Psoas muscle (tissue), 8 donors: ENCODE measurements around the gene CDK6. TPM values are rescaled to one million over a fixed set of nuclear protein-coding genes. Genes with fewer than 3 reads are reported as not detected.

Experiments used
- ATAC-seq, 4 donors: fragments of 200-7000 bp; cut with Tn5 transposase; one replicate each; pipeline ENCODE4 v1.9.1; 2020; ENCODE audit warnings: moderate library complexity in 3 of 4, mild to moderate bottlenecking in 2 of 4
- DNase-seq, 2 donors: peaks; one replicate each; pipeline ENCODE4 v3.0.0-alpha.2; 2020
- H3K27ac ChIP-seq: fragments of 200-600 bp; one replicate; pipeline ENCODE4 v1.8.0; 2022
- H3K27me3 ChIP-seq, 3 donors: fragments of 200-600 bp in 1 of 3; one replicate each; pipeline versions ENCODE4 v1.6.1 to v1.8.0; 2013 to 2022; ENCODE audit warnings: low read length in 2 of 3, mild to moderate bottlenecking in 2 of 3, moderate library complexity in 1 of 3; ENCODE audit not compliant: insufficient read depth in 3 of 3
- H3K36me3 ChIP-seq, 2 donors: fragments of 200-600 bp in 1 of 2; one replicate each; pipeline versions ENCODE4 v1.6.1 to v1.8.0; 2013 to 2022; ENCODE audit warnings: low read depth in 1 of 2, mild to moderate bottlenecking in 1 of 2, moderate library complexity in 1 of 2; ENCODE audit not compliant: insufficient read depth in 1 of 2
- H3K4me1 ChIP-seq: fragments of 200-600 bp; one replicate; pipeline ENCODE4 v1.8.0; 2022
- H3K4me3 ChIP-seq: fragments of 200-600 bp; one replicate; pipeline ENCODE4 v1.8.0; 2022; ENCODE audit warnings: mild to moderate bottlenecking
- H3K9me3 ChIP-seq: fragments of 200-600 bp; one replicate; pipeline ENCODE4 v1.8.0; 2022
- CTCF ChIP-seq: fragments of 200-600 bp; IDR thresholded peaks from one replicate; pipeline ENCODE4 v1.8.0; 2022; ENCODE audit warnings: antibody characterized with exemption
- WGBS, 3 donors: extraction: QIAGEN DNeasy Blood & Tissue Kit; methylation state at CpG; one replicate each; pipeline versions ENCODE4 v1.1.6 to v1.1.7; 2013; 5-methylcytosine and 5-hydroxymethylcytosine counted together
- intact Hi-C, 2 donors: fragments of 100-400 bp; cut with DNase I; formaldehyde crosslinking; loops; one replicate each; pipeline versions ENCODE4 v1.11.0 to v1.14.2; 2022
- polyA plus RNA-seq, 3 donors: library from polyadenylated mRNA; stranded (reverse); fragments of 200-250 nt; gene quantifications; one replicate each; pipeline ENCODE4 v1.2.3, GENCODE V29; 2013
- total RNA-seq, 4 donors: library from RNA; stranded (reverse); fragmentation: NEBNext Ultra II Directional in 2 of 4; extraction: Animal tissue kit (Norgen Biotek cat#: 25700) in 2 of 4; gene quantifications; one replicate each; pipeline versions ENCODE4 v1.2.1 to v1.2.4, GENCODE V29; 2021 to 2023
- donor health status: healthy with polysubstance abuse.
- donor health status: DM: no; HTN: no; CAD: no; lungs with moderate emphysema.
- donor health status: Bipolar disorder and iron deficiency.
- donor health status: healthy.
- donor health status: DM: yes; HTN: yes; CAD: no.
- donor health status: DM: no; HTN: no; CAD: no.
- donor health status: DM: no; HTN: no; CAD: no.
- donor health status: DM: yes; HTN: yes; CAD: no.

The CDK6 gene
- total and polyA plus RNA-seq, 7 donors: 0.39 to 8.0 (median 3.2) TPM

- Histone ChIP-seq H3K4me3 (no peak overlapping the region), H3K27me3 (no peaks in the 10 kb centered on the region), H3K9me3 (no peaks in the 10 kb centered on the region), H3K36me3 (no peaks in the 10 kb centered on the region), H3K4me1 (no peaks in the 10 kb centered on the region), H3K27ac (no peak overlapping the region)
- intact Hi-C loops: no loop called here
- 12 to 26% (median 13%) methylated on average over 3 of the region's 3 CpGs for WGBS, 3 donors
- no peak for TF ChIP-seq CTCF
- no peak for DNase-seq
- no peak for ATAC-seq
Observed at GRCh38 chr7:92766461-92767003, 69.8 kb downstream of the CDK6 start.

DNA sequence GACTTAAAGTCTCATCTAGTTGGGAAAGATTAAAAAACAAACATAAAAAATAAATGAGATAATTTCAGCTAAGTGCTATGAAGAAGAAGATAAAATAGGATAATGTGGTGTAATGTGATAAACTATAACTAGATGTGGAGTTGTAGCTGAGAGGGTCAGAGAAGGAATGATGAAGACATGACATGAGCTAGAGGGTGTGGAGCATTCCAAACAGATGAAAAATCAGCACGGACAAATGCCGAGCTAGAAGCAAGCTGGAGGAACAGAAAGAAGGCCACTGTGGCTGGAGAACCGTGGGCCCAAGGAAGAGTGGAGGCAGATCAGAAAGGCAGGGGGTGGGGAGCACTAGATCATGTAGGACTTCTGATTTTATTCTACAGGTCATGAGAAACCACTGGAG, 70.6 kb downstream of the CDK6 start:
- no peak for ATAC-seq
- H3K4me3 ChIP-seq: no peak overlapping the region
- TF ChIP-seq CTCF: no peak
- intact Hi-C loops: no loop called here
- H3K27ac ChIP-seq: no peak overlapping the region
- H3K27me3 ChIP-seq: no peaks in the 10 kb centered on the region
- no peaks in the 10 kb centered on the region for H3K36me3 ChIP-seq
- no peaks in the 10 kb centered on the region for H3K4me1 ChIP-seq
- no peak for DNase-seq
- H3K9me3 ChIP-seq: no peaks in the 10 kb centered on the region
- 32 to 52% (median 39%) methylated on average over 3 of the region's 3 CpGs for WGBS, 3 donors

DNA sequence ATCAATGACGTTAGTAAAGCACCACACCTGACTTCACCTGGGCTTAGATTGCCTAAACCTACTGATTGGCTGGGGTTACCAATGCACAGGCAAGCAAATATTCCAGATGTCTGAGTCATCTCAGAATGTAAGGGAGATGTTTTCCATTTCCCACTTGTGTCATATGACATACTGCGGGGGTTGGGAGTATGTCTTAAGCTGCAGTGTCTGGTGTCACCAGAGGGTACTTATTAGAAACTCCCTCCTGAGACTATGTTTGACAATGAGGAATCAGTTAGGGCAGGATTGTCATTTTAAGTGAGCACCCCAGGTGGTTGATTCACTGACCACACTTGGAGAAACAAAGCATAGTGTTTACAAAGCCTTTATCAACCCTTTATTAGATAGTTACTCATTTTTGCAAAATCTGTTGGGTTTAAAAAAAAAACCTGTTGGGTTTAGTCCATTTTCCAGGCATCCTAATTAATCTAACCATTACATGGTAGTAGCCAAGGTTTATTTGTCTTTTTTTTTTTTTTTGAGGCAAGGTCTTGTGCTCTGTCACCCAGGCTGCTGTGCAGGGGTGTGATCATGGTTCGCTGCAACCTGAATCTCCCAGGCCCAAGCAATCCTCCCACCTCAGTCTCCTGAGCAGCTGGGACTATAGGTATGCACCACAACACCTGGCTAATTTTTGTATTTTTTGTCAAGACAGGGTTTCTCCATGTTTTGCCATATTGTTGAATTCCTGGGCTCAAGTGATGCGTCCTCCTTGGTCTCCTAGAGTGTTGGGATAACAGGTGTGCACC, 72.5 kb downstream of the CDK6 start:
- no peak for DNase-seq
- Histone ChIP-seq H3K27ac (no peak overlapping the region), H3K27me3 (no peaks in the 10 kb centered on the region), H3K4me3 (no peak overlapping the region), H3K36me3 (no peaks in the 10 kb centered on the region), H3K9me3 (no peaks in the 10 kb centered on the region), H3K4me1 (no peaks in the 10 kb centered on the region)
- 61 to 69% (median 65%) methylated on average over 4 of the region's 4 CpGs for WGBS, 3 donors
- intact Hi-C loops: no loop called here
- no peak for ATAC-seq
- TF ChIP-seq CTCF: no peak

DNA sequence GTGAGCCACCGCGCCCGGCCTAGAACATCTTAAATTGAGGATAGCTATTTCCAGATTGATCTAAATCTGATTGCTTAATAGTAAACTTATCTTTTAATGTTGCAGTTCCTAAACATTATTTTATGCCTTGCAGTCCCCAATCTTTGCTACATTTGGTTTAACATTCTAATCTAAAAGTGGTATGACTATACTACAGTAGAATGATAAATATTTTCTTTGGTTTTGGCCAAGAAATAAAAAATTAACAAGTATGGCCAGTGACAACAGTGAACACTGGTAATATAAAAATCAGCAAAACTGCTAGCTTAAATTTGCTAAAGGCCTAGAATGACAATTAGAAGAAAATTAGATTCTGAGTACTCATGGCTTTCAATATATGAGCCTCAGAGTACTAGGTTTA, 73.5 kb downstream of the CDK6 start:
- intact Hi-C loops: no loop called here
- TF ChIP-seq CTCF: no peak
- Histone ChIP-seq H3K36me3 (no peaks in the 10 kb centered on the region), H3K4me1 (no peaks in the 10 kb centered on the region), H3K27ac (no peak overlapping the region), H3K27me3 (no peaks in the 10 kb centered on the region), H3K9me3 (no peaks in the 10 kb centered on the region), H3K4me3 (no peak overlapping the region)
- no peak for ATAC-seq
- DNase-seq: no peak
- WGBS, 3 donors: 89 to 98% (median 97%) methylated on average over 3 of the region's 3 CpGs
